ENCODE results near the gene OR1I1. TPM values are rescaled to one million over a fixed set of nuclear protein-coding genes. Genes with fewer than 3 reads are reported as not detected.

Gene OR1I1
- total and polyA plus RNA-seq, 7 experiments from 2014 or later: not detected

DNA sequence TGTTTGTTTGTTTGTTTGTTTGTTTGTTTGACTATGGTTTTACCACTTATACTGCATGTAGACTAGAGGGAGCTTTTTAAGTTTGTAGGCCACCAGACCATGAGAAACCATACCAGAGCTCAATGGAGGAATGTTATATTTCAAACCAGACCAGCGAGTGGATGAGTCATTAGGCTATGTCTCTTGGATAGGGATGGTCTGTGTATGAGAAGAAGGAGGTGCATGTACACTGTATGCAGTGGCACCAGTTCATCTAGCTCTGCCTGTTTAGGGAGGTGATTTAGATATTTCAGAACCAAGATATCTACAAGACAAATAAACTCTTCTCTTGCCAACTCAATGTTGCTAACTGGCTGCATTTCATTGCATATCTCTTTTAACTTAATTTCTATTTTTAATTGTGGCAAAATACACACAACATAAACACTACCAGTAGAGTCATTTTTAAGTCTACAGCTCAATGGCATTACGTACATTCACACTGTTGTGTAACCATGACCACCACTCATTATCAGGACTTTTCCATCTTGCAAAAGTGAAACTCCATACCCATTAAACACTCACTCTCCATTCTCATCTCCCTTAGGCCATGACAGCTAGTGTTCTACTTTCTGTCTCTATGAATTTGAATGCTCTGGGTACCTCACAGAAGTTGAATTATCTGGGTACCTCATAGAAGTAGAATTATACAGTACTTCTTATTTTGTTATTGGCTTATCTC is 54.4 kb downstream of the OR1I1 start:
- H3K4me3 ChIP-seq (ENCODE audit: low read length): no peak overlapping the region
- POLR2A ChIA-PET: interaction anchor here (1.5 kb wide), 1 partner anchor 10 kb away, joined by 3 read pairs; no protein-coding TSS in a partner anchor
- intact Hi-C loops (cut with micrococcal nuclease): no loop called here
- H3K36me3 ChIP-seq (ENCODE audit: control insufficient read depth in 2 of 3, insufficient read depth in 3 of 3, low read length in 3 of 3): no peaks in the 10 kb centered on the region
- no peaks in the 10 kb centered on the region for H3K27me3 ChIP-seq (ENCODE audit: control insufficient read depth in 2 of 2, insufficient read depth in 2 of 2, low read length in 2 of 2)
- peaks cover 0 to 9% (median 0%) of the 10 kb centered on the region in 3 experiments for H3K9me3 ChIP-seq (ENCODE audit: control insufficient read depth in 2 of 3, low read length in 3 of 3)
- CTCF ChIA-PET: interaction anchor here (0.8 to 1.1 kb wide), 2 partner anchors 14 to 28 kb away, joined by 3 read pairs; no protein-coding TSS in a partner anchor
- peaks cover 0 to 13% (median 0%) of the 10 kb centered on the region in 7 donors for H3K4me1 Mint-ChIP-seq
- DNase-seq: no peak
- H3K27ac ChIP-seq (ENCODE audit: low read depth, low read length): no peak overlapping the region
- no peaks in the 10 kb centered on the region for H3K4me1 ChIP-seq (ENCODE audit: control insufficient read depth in 2 of 2, insufficient read depth in 2 of 2, low read length in 2 of 2)
- H3K27ac Mint-ChIP-seq: no peak overlapping the region
- no peak overlapping the region for H3K4me3 Mint-ChIP-seq
- peaks cover 0 to 19% (median 8%) of the 10 kb centered on the region in 11 donors for H3K9me3 Mint-ChIP-seq
- peaks cover 0 to 3% (median 0%) of the 10 kb centered on the region in 5 donors for H3K27me3 Mint-ChIP-seq
- peaks cover 0 to 4% (median 3%) of the 10 kb centered on the region in 5 donors for H3K36me3 Mint-ChIP-seq
- ATAC-seq: no peak

- Mint-ChIP-seq H3K27me3 (peaks cover 0 to 3% (median 0%) of the 10 kb centered on the region in 5 donors), H3K4me1 (peaks cover 0 to 15% (median 0%) of the 10 kb centered on the region in 7 donors), H3K27ac (no peak overlapping the region), H3K36me3 (peaks cover 0 to 4% (median 3%) of the 10 kb centered on the region in 5 donors), H3K9me3 (peaks cover 0 to 19% (median 8%) of the 10 kb centered on the region in 11 donors), H3K4me3 (no peak overlapping the region)
- Histone ChIP-seq H3K27me3 (ENCODE audit: control insufficient read depth in 2 of 2, insufficient read depth in 2 of 2, low read length in 2 of 2) (no peaks in the 10 kb centered on the region), H3K36me3 (ENCODE audit: control insufficient read depth in 2 of 3, insufficient read depth in 3 of 3, low read length in 3 of 3) (no peaks in the 10 kb centered on the region), H3K9me3 (ENCODE audit: control insufficient read depth in 2 of 3, low read length in 3 of 3) (peaks cover 0 to 9% (median 0%) of the 10 kb centered on the region in 3 experiments), H3K27ac (ENCODE audit: low read depth, low read length) (no peak overlapping the region), H3K4me1 (ENCODE audit: control insufficient read depth in 2 of 2, insufficient read depth in 2 of 2, low read length in 2 of 2) (no peaks in the 10 kb centered on the region), H3K4me3 (ENCODE audit: low read length) (no peak overlapping the region)
- POLR2A ChIA-PET: no interaction called here
- CTCF ChIA-PET: interaction anchor here (1.1 kb wide), 1 partner anchor 36 kb away, joined by 3 read pairs; no protein-coding TSS in a partner anchor
- DNase-seq: no peak
- intact Hi-C loops (cut with micrococcal nuclease): no loop called here
- ATAC-seq: no peak
Observed at GRCh38 chr19:15137777-15138176, 55.8 kb downstream of the OR1I1 start.

DNA sequence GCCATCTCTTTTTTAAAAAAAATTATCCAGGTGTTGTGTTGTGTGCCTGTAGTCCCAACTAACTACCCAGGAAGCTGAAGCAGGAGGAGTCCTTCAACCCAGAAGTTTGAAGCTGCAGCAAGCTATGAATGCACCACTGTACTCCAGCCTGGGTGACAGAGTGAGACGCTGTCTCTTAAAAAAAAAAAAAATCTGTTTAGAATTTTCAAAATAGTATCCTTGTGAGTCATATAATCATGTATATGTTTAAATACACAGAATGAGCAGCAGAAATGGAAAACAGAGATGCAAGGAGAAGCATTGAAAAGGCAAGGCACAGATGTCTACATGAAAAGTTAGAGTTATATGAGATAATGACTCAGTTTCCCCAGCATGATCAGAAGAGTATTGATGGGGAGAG is 56.4 kb downstream of the OR1I1 start:
- H3K9me3 Mint-ChIP-seq: peaks cover 0 to 19% (median 8%) of the 10 kb centered on the region in 11 donors
- H3K36me3 ChIP-seq (ENCODE audit: control insufficient read depth in 2 of 3, insufficient read depth in 3 of 3, low read length in 3 of 3): no peaks in the 10 kb centered on the region
- H3K4me1 Mint-ChIP-seq: peaks cover 0 to 15% (median 0%) of the 10 kb centered on the region in 7 donors
- no peak overlapping the region for H3K27ac ChIP-seq (ENCODE audit: low read depth, low read length)
- H3K36me3 Mint-ChIP-seq: peaks cover 0 to 4% (median 3%) of the 10 kb centered on the region in 5 donors
- ATAC-seq (no peak), DNase-seq (no peak)
- H3K9me3 ChIP-seq (ENCODE audit: control insufficient read depth in 2 of 3, low read length in 3 of 3): peaks cover 0 to 9% (median 0%) of the 10 kb centered on the region in 3 experiments
- no peaks in the 10 kb centered on the region for H3K4me1 ChIP-seq (ENCODE audit: control insufficient read depth in 2 of 2, insufficient read depth in 2 of 2, low read length in 2 of 2)
- ChIA-PET CTCF (no interaction called here), POLR2A (interaction anchor here (0.6 kb wide), 1 partner anchor 928 kb away, joined by 3 read pairs; no protein-coding TSS in a partner anchor)
- no peak overlapping the region for H3K4me3 ChIP-seq (ENCODE audit: low read length)
- H3K27ac Mint-ChIP-seq: no peak overlapping the region
- H3K4me3 Mint-ChIP-seq: no peak overlapping the region
- no peaks in the 10 kb centered on the region for H3K27me3 ChIP-seq (ENCODE audit: control insufficient read depth in 2 of 2, insufficient read depth in 2 of 2, low read length in 2 of 2)
- H3K27me3 Mint-ChIP-seq: peaks cover 0 to 3% (median 0%) of the 10 kb centered on the region in 5 donors
- intact Hi-C loops (cut with micrococcal nuclease): no loop called here

GRCh38 chr19:15141143-15141542 is 59.1 kb downstream of the OR1I1 start:
- Histone ChIP-seq H3K4me3 (ENCODE audit: low read length) (no peak overlapping the region), H3K27me3 (ENCODE audit: control insufficient read depth in 2 of 2, insufficient read depth in 2 of 2, low read length in 2 of 2) (no peaks in the 10 kb centered on the region), H3K27ac (ENCODE audit: low read depth, low read length) (no peak overlapping the region), H3K4me1 (ENCODE audit: control insufficient read depth in 2 of 2, insufficient read depth in 2 of 2, low read length in 2 of 2) (no peaks in the 10 kb centered on the region), H3K9me3 (ENCODE audit: control insufficient read depth in 2 of 3, low read length in 3 of 3) (peaks cover 0 to 9% (median 0%) of the 10 kb centered on the region in 3 experiments), H3K36me3 (ENCODE audit: control insufficient read depth in 2 of 3, insufficient read depth in 3 of 3, low read length in 3 of 3) (no peaks in the 10 kb centered on the region)
- Mint-ChIP-seq H3K4me3 (no peak overlapping the region), H3K4me1 (peaks cover 0 to 15% (median under 1%) of the 10 kb centered on the region in 7 donors), H3K36me3 (peaks cover 0 to 4% (median 3%) of the 10 kb centered on the region in 5 donors), H3K27ac (no peak overlapping the region), H3K27me3 (peaks cover 0 to 3% (median 0%) of the 10 kb centered on the region in 5 donors), H3K9me3 (peaks cover 0 to 17% (median 8%) of the 10 kb centered on the region in 11 donors)
- ChIA-PET POLR2A (no interaction called here), CTCF (no interaction called here)
- intact Hi-C loops (cut with micrococcal nuclease): no loop called here
- ATAC-seq (no peak), DNase-seq (no peak)

- Histone ChIP-seq H3K27ac (ENCODE audit: low read depth, low read length) (no peak overlapping the region), H3K9me3 (ENCODE audit: control insufficient read depth in 2 of 3, low read length in 3 of 3) (peaks cover 0 to 9% (median 0%) of the 10 kb centered on the region in 3 experiments), H3K27me3 (ENCODE audit: control insufficient read depth in 2 of 2, insufficient read depth in 2 of 2, low read length in 2 of 2) (no peaks in the 10 kb centered on the region), H3K4me1 (ENCODE audit: control insufficient read depth in 2 of 2, insufficient read depth in 2 of 2, low read length in 2 of 2) (no peaks in the 10 kb centered on the region), H3K4me3 (ENCODE audit: low read length) (no peak overlapping the region), H3K36me3 (ENCODE audit: control insufficient read depth in 2 of 3, insufficient read depth in 3 of 3, low read length in 3 of 3) (no peaks in the 10 kb centered on the region)
- Mint-ChIP-seq H3K4me1 (peaks cover 0 to 17% (median 6%) of the 10 kb centered on the region in 7 donors), H3K27me3 (no peaks in the 10 kb centered on the region), H3K4me3 (no peak overlapping the region), H3K9me3 (peaks cover 0 to 15% (median 7%) of the 10 kb centered on the region in 11 donors), H3K27ac (no peak overlapping the region), H3K36me3 (peaks cover 0 to 4% (median 3%) of the 10 kb centered on the region in 5 donors)
- CTCF ChIA-PET: no interaction called here
- DNase-seq (no peak), ATAC-seq (no peak)
- intact Hi-C loops (cut with micrococcal nuclease): no loop called here
- POLR2A ChIA-PET: interaction anchor here (0.8 kb wide), 1 partner anchor 18 kb away, joined by 3 read pairs; no protein-coding TSS in a partner anchor
Observed at GRCh38 chr19:15142313-15142712, 60.3 kb downstream of the OR1I1 start.

All from naive thymus-derived CD4-positive, alpha-beta T cell (primary cell).